PFSK-1 (cell line): ENCODE results near the gene EPHA4.

Experiments used
- FOXP2 ChIP-seq: optimal IDR thresholded peaks from 2 replicates; pipeline ENCODE3; 2011; ENCODE audit warnings: borderline replicate concordance, control low read depth, inconsistent platforms; ENCODE audit not compliant: insufficient read depth; ENCODE audit errors: extremely low read length, extremely low read depth
- POLR2AphosphoS5 ChIP-seq: IDR thresholded peaks from 2 replicates; pipeline ENCODE4 v1.6.1; 2012; ENCODE audit warnings: low read depth, mild to moderate bottlenecking, control low read depth, low read length, moderate library complexity
- REST ChIP-seq, 2 experiments: IDR thresholded peaks; 2 replicates each; pipeline versions ENCODE4 v1.6.1 to v1.8.0; 2011 to 2012; ENCODE audit warnings: low read depth in 2 of 2, low read length in 2 of 2, control low read depth in 1 of 2, inconsistent platforms in 1 of 2, mild to moderate bottlenecking in 1 of 2, moderate library complexity in 1 of 2; ENCODE audit not compliant: insufficient read depth in 1 of 2
- SIN3A ChIP-seq: IDR thresholded peaks from 2 replicates; pipeline ENCODE4 v1.6.1; 2012; ENCODE audit warnings: mild to moderate bottlenecking, low read length, moderate library complexity, borderline replicate concordance; ENCODE audit not compliant: insufficient read depth
- TAF1 ChIP-seq: IDR thresholded peaks from 2 replicates; pipeline ENCODE4 v1.6.1; 2012; ENCODE audit warnings: low read length, control low read depth, borderline replicate concordance; ENCODE audit not compliant: insufficient read depth

EPHA4 gene

GRCh38 chr2:221477714-221478484, 94.2 kb downstream of the EPHA4 start:
- TF ChIP-seq TAF1 (no peak), FOXP2 (no peak), POLR2AphosphoS5 (no peak), SIN3A (no peak)

GRCh38 chr2:221476195-221476594, 95.9 kb downstream of the EPHA4 start:
- no peak for TF ChIP-seq TAF1
- no peak for TF ChIP-seq SIN3A
- TF ChIP-seq REST (IDR thresholded peaks at IDR 0.05; ENCODE audit: insufficient read depth in 1 of 2, low read depth in 2 of 2, low read length in 2 of 2): no peak
- no peak for TF ChIP-seq FOXP2
- no peak for TF ChIP-seq POLR2AphosphoS5

- TF ChIP-seq POLR2AphosphoS5: no peak
- TF ChIP-seq FOXP2: no peak
- TF ChIP-seq TAF1: no peak
- TF ChIP-seq REST (IDR thresholded peaks at IDR 0.05; ENCODE audit: insufficient read depth in 1 of 2, low read depth in 2 of 2, low read length in 2 of 2): no peak
- TF ChIP-seq SIN3A: no peak
Measured at GRCh38 chr2:221473451-221473850, 98.7 kb downstream of the EPHA4 start.

- TF ChIP-seq TAF1 (no peak), SIN3A (no peak), REST (IDR thresholded peaks at IDR 0.05; ENCODE audit: insufficient read depth in 1 of 2, low read depth in 2 of 2, low read length in 2 of 2) (no peak), FOXP2 (no peak), POLR2AphosphoS5 (no peak)
Measured at GRCh38 chr2:221468317-221468716, 103.8 kb downstream of the EPHA4 start.

GRCh38 chr2:221467610-221468009, 104.5 kb downstream of the EPHA4 start:
- no peak for TF ChIP-seq TAF1
- no peak for TF ChIP-seq POLR2AphosphoS5
- TF ChIP-seq REST (IDR thresholded peaks at IDR 0.05; ENCODE audit: insufficient read depth in 1 of 2, low read depth in 2 of 2, low read length in 2 of 2): no peak
- TF ChIP-seq FOXP2: no peak
- TF ChIP-seq SIN3A: no peak
